NK-92 treated with Interleukin-12 subunit alpha and Interleukin-12 subunit beta, amount 100 ng/mL, for 24 hours (cell line): Measurements from ENCODE around the gene KCNE5.
"Not testable (repeated sequence)": the region's sequence is repeated elsewhere in the genome, so short reads cannot be mapped to it uniquely, and the experiment has no call there.

Source experiments
- DNase-seq: peaks from one replicate; lab custom pipeline; 2025; lab: John Stamatoyannopoulos, UW

The KCNE5 gene, protein sequence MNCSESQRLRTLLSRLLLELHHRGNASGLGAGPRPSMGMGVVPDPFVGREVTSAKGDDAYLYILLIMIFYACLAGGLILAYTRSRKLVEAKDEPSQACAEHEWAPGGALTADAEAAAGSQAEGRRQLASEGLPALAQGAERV

DNA sequence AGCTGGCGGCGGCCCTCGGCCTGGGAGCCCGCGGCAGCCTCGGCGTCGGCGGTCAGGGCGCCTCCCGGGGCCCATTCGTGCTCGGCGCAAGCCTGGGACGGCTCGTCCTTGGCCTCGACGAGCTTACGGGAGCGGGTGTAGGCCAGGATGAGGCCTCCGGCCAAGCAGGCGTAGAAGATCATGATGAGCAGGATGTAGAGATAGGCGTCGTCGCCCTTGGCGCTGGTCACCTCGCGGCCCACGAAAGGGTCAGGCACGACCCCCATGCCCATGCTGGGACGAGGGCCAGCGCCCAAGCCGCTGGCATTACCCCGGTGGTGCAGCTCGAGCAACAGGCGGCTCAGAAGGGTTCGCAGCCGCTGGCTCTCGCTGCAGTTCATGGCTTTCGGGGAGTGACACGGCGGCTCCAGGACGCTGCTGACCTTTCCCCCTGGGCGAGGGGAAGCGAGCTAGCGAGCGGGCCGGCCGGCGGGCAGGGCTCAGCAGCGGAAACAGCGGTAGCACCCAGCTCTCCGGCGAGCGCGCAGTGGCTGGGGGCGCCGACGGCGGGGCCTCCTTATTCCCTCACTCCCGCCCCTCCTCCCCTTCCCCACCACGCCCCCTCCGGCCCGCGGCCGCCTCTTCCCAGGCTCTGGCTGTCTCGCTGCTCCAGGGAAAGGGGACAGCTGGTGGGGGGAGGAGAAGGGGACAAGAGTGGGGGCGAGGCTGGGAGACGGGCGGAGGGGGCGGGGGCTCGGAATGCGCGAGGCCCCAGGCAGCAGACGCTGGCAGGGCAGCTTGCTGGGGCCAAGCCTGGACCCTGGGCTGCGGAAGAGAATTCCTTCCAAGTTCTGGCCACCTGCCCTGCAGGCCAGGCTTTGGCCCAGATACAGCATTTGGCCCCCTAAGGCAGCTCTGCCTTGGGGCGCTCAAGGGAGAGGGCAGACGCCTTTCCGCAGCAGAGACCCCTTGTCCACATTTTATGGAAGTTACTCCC is at the start of gene KCNE5:
TSS of gene KCNE5 (minus strand) at position 532 of the 976 bp plus-strand sequence. CDS start at position 380, 152 bp downstream.
- DNase-seq: no peak

DNA sequence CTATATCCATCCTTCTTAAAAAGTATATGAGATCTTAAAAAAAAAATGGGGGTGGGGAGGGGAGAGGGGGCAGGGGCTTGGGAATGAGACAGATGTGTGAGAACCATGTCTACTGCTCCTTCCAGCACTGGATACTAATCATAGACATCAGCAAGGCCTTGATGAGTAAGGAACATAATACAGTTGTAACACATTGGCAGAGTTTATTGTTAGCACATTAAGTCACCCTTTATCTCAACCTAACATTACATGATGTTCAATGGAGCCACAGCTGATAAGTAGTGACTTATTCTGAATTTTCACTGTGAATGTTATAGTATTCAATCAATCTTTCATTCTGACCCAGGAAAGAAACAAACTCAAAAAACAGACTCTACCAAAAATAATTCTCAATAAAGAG is 47.3 kb upstream of the KCNE5 start:
- DNase-seq: no peak

DNA sequence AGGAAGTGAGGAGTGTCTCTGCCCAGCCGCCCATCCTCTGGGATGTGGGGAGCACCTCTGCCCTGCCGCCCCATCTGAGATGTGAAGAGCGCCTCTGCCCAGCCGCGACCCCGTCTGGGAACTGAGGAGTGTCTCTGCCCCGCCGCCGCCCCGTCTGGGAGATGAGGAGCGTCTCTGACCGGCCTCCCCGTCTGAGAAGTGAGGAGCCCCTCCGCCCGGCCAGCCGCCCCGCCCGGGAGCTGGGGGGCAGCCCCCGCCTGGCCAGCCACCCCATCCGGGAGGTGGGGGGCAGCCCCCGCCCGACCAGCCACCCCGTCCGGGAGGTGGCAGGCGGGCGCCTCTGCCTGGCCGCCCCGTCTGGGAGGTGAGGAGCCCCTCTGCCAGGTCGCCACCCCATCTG is 46.2 kb upstream of the KCNE5 start:
- not testable (repeated sequence) for DNase-seq

DNA sequence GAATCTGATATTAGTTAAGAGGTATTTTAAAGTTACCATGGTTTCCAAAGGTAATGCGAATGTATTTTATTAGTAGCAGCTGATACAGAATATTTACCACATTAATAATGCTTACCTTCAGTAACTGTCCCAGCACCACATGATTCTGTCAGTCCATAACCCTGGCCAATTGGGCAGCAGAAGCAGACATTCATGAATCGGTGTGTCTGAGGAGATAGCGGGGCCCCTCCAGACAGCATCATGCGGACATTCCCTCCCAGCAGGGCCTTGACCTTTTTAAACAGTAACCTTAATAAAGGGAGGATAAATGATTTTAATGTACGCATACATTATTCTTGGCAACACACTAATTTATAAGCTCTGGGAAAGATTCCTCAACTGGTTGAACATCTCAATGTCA is 43.0 kb upstream of the KCNE5 start:
- no peak for DNase-seq

DNA sequence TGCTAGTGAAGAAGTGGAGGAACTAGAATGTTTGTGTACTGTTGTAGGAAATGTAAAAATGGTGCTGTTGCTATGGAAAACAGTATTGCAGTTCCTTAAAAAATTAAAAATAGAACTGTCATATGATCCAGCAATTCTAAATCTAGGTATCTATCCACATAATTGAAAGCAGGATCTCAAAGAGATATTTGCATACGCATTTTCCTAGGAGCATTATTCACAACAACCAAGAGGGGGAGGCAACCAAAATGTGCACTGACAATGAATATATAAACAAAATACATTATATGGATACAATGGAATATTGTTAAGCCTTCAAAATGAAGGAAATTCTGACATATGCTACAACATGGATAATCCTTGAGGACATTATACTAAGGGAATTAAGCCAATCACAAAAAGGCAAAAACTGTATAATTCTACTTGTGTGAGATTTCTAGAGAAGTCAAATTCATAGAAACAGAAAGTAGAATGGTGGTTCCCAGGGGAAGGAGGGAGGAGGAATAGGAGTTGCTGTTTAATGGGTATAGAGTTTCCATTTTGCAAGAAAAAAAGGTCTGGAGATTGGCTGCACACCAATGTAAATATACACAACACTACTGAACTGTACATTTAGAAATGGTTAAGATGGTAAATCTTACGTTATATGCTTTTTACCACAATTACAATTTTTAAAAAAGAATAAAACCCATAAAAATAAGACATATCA is 35.6 kb upstream of the KCNE5 start:
- no peak for DNase-seq

DNA sequence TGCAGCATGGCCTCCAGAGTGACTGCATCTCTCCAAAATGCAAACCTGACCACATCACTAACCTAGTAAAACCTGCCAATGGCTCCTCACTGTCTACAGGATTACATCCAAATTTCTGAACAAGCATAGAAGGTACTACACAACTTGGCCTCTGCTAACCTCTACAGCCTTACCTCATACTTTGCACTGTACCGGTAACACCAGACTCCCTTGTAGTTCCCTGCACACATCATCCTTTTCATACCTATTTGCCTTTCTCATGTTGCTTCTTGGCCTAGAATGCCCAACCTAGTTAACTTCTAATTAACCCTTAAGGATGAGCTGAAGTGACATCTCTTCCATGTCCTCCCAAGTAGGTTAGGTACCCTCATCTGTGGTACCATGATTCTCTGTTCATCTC is 33.4 kb upstream of the KCNE5 start:
- no peak for DNase-seq

DNA sequence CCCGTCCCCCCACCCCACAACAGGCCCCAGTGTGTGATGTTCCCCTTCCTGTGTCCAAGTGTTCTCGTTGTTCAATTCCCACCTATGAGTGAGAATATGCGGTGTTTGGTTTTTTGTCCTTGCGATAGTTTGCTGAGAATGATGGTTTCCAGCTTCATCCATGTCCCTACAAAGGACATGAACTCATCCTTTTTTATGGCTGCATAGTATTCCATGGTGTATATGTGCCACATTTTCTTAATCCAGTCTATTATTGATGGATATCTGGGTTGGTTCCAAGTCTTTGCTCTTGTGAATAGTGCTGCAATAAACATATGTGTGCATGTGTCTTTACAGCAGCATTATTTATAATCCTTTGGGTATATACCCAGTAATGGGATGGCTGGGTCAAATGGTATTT is 32.4 kb upstream of the KCNE5 start:
- DNase-seq: not testable (repeated sequence)

DNA sequence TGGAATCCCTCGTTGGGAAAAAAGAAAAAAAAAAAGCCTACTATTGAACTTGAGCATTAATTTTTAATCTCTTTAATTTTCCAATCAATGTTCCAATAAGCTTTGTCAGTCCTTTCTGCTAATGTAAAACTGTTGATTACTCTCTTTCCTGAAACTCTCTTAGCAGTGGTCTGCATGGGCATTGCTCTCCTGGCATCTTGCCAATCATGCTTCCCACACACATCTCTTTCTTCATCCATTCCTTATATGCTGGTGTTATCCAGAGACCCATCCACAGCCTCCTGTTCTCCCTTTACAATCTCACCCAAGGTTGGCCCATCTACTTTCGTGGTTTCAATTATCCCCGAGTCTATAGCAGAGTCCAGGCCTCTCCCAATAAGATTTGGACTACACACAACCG is 31.8 kb upstream of the KCNE5 start:
- DNase-seq: no peak

DNA sequence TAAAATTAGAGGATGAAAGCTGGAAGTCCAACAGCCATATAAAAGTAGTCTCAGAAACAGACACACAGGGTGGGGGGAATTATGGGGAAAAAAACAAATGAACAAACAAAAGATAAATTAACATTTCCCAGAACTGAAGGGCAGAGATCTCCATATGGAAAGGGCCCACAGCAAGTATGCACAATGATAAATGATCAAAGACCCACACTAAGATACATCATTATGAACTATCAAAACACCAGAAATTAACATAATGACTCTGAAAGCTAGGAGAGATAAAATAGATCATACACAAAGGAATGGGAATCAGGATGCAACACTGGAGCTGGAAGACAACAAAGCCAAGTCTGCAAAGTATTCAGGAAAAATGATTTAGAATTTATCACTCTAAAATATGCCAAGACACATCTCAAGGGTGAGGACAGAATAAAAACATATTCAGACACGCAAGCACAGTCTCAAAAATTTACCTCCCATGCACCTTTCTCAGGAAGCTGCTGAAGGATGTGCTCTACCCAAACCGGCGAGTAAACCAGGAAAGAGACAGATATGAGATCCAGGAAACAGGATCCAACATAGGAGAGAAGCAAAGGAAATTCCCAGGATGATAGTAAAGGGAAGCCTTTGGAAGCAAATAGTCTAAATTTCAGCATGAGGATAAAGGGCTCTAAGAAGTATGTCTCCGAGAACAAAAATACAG is 30.7 kb upstream of the KCNE5 start:
- no peak for DNase-seq

DNA sequence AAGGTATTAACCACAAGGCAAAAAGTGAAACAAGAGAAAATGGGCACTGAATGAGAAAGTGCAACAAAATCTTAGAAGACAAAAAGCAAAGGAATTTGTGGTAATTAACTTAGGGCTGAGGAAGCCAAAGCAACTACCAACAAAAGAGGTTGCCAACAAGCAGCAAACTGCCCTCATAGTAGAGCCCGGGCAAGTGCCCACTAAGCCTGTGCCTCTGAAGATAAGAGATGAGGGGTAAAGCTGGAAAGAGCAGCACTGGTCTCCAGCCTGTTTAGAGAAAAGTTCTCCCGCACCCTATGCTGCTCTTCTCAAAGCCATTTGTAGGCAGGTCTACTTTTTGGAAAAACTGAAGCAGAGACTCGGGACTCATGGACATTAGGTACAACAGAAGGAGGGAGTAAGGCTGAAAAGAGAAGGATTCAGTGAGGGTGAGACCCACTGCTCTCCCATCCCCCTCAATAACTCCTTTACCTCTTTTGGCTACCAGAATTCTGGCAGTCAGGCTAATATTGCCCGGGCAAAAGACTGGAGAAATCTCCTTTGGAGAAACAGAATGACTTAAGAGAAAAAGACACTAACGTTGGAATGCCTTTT is 29.6 kb upstream of the KCNE5 start:
- DNase-seq: no peak

DNA sequence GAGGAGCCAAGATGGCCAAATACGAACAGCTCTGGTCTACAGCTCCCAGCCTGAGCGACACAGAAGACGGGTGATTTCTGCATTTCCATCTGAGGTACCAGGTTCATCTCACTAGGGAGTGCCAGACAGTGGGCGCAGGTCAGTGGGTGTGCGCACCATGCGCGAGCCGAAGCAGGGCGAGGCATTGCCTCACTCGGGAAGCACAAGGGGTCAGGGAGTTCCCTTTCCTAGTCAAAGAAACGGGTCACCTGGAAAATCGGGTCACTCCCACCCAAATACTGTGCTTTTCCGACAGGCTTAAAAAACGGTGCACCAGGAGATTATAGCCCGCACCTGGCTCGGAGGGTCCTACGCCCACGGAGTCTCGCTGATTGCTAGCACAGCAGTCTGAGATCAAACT is 19.7 kb upstream of the KCNE5 start:
- DNase-seq: not testable (repeated sequence)

DNA sequence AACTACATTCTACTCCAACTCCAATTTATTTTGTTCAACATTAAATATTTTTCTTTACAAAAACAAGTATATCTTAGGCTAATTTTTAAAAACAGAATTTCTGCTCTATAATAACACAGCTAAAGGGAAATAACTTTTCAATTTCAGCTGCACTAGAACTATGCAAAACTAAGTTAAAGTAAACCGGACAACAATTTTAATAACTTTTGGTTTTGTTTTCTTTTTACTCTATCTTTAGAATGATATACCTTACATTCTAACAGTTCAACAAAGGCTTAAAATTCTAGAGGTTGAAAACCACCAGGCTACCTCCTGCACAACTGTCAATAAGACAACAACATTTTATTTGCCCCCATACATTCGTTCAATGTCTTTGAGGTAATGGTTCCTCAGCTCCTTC is 18.7 kb upstream of the KCNE5 start:
- no peak for DNase-seq

DNA sequence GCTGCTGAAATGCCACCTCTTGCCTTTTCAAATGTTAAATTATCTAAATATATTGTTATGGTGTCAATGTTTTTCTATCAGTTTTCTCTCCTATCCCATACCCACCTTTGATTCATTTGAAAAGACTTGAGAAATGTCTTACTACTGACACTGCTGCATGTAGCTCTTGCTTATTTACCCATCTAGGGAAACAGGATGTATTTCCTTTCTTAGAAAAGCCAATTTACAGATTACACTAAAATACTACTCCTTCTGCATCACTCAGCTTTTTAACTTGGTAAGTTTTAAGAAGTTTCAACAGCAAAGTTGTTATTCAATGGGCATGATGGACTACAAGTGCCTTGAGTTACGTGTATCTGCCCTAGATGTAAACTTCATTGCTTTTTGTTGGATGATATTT is 13.2 kb upstream of the KCNE5 start:
- DNase-seq: no peak

DNA sequence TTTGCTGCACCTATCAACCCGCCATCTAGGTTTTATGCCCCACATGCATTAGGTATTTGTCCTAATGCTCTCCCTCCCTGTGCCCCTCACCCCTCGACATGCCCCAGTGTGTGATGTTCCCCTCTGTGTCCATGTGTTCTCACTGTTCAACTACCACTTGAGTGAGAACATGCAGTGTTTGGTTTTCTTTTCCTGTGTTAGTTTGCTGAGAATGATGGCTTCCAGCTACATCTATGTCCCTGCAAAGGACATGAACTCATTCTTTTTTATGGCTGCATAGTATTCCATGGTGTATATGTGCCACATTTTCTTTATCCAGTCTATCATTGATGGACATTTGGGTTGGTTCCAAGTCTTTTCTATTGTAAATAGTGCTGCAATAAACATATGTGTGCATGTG is 12.5 kb upstream of the KCNE5 start:
- DNase-seq: not testable (repeated sequence)

DNA sequence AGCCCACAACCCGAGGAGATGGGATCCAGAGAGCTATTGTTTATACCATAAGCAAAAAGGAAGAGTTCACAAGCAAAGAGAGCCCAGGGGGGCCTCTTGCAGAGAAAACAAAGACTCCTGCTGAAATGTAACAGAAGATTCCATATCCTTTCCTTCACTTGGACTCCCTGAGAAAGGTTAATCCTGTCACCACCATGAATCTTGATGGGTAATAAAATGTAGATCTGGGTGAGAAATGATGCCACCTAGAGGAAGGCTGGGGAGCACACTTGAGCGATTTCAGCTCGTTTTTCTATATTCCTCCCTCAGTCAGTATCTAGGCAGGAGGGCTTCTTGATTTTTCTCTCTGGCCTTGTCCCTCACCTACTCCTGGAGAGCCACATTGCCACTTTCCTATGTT is 10.2 kb upstream of the KCNE5 start:
- DNase-seq: no peak

DNA sequence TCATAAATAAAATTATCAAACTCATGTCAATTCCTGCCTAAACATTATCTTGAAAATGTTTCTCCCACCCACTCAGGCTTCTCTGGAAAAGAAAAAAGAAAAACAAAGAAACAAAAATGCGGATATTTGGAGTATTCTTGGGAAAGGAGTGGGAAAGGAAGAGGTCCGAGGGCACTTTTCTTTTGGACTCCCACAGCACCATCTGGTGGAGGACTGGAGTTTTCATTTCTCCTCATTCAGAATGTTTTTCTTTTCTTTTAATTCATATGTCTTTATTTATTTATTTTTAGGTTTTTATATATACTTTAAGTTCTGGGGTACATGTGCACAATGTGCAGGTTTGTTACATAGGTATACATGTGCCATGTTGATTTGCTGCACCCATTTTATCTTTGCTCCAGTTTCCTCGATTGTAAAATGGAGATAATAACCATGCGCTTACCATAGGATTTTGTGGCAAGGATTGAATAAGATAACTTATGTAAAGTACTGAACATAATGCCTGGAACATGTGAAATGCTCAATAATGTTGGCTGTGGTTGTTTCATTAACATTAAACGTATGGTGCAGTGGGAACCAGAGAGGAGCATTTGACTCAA is 8.0 kb upstream of the KCNE5 start:
- no peak for DNase-seq

DNA sequence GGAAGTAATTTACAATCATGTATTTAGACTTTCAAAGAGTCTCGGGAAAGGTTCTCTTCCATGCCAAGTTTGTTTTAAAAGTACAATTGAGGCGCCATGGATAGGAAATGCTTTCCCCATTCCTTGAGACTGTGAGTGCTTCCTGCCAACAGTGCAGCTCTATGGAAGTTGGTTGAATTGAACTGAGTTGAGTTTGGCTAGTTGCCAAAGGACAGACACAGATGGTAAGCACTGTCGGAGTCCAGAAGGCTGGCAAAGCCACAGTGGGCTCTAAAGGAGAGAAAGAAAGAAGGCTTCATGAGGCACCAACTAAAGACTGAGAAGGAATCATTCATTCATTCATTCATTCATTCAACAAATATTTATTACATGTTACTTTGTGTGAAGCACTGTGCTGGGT is 4.3 kb upstream of the KCNE5 start:
- DNase-seq: no peak

DNA sequence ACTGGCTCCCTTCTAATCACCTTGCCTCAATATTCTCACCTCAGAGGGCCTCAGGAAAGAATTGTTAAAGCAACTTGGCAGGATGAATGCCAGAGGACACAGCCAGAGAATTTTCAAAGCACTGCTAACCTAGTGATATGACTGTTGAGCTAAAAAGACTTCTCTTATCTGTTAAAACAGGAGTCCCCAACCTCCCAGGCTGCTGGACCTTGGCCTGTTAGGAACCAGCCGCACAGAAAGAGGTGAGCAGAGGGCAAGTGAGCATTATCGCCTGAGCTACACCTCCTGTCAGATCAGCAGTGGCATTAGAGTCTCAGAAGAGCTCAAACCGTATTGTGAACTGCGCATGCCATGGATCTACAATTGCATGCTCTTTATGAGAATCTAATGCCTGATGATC is 1.7 kb upstream of the KCNE5 start:
- DNase-seq: no peak

DNA sequence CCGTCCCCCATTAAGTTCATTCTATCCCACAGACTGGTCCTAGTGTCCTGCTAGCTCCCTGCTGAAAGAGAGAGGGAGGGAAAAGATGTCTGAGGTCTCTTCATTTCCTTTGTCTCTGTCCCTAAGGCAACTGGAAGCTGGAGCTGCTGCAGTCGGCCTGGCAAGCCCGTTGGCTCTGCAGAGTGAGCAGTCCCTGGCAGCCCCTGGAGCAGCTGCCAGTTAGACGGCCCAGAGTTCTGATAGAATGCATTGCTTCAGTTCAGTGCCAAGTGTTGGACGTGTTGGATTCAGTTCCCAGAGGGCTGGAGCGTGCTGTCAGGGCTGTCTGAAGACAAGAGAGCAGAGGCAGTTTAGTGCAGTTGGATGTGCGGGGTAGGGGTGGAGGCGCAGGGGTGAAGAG is 975 bp downstream of the KCNE5 start:
- DNase-seq: no peak

DNA sequence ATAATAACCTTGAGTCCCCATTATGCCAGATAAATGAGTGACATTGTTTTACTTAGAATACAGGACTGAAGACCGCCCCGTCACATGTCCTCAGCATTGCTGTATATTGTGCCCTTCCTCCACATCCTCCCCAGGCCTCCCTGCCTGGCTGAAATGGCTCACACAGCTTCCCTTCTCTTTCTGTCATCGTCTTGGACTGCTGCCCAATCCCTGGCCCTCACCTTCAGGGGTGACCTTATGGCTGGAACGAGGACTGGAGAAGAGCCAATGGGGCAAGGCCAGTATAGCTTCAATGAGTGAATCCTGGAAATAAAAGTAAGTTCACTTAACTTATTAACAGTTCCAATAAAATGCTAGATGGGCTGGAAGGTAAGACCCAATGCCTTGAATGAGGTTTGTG is 2.7 kb downstream of the KCNE5 start:
- no peak for DNase-seq

DNA sequence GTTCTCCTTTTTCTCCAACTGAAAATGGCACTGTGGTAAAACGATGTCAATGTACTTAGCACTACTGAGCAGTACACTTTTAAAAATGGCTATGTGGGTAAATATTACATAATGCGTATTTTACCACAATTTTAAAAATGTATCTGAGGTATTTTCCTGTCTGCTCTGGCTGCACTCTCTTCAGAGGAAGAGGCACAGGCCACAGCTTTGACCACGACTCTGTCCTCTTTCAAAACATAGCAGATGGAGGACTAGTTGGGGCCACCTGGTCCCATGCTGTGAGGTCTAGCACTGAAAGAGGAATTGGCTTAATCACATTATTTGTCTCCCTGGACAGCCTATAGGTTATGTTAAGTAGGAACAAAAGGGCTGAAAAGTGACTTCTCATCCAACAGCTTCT is 5.2 kb downstream of the KCNE5 start:
- peak; percentile 3 for DNase-seq

DNA sequence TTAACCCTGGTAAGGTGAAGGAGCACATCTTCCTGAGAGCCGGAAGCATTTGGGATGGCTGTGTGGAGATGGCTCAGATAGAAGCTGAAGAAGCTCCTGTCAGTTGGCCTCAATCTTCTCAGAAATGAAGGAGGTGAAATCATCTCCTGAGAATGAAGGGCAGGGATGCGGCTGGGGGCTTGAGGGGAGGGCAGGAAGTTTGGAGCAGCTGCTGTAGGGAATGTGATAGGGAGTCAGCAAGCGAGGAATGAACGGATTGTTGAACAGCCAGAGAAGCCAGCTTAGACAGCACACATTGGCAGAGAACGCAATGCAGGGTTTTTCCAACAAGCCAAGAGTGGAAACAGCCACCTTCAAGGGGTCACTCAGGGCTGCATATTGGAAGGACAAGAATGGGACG is 10.0 kb downstream of the KCNE5 start:
- DNase-seq: no peak
